ENCODE data around the gene FAM168B. TPM values are rescaled to one million over a fixed set of nuclear protein-coding genes. Genes with fewer than 3 reads are reported as not detected.
"Not testable (repeated sequence)": the region's sequence is repeated elsewhere in the genome, so short reads cannot be mapped to it uniquely, and the experiment has no call there.

The FAM168B gene
- total RNA-seq, 1 donor from 2014 or later, result 154 TPM

DNA sequence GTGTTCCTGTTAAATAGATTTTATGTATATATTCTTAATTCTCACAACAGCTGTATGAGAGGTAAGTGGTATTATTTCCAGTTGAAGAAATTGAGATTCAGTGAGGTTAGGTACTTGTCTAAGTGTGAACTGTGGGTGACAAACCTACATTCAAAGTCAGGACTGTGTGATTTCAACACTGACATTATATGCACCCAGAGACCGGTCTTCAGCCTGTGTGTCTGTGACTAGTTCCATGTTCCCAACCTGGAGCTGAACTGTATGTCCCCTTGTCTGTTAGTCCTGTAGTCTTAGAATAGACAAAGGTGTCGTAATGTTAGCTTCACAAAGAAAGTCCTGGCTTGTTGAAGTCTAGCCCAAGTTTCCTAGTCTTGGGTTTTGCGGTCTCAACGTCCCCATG is 29.2 kb upstream of the FAM168B start:
- Mint-ChIP-seq H3K27me3 (ENCODE audit: low read depth) (no peaks in the 10 kb centered on the region), H3K4me1 (peaks cover 10% of the 10 kb centered on the region), H3K9me3 (no peaks in the 10 kb centered on the region), H3K4me3 (no peak overlapping the region), H3K36me3 (ENCODE audit: low read depth) (peaks cover 10% of the 10 kb centered on the region), H3K27ac (ENCODE audit: unreplicated experiment) (no peak overlapping the region)
- no peak for DNase-seq (ENCODE audit: low read depth, low spot score)
- TF ChIP-seq, protein P1, sequence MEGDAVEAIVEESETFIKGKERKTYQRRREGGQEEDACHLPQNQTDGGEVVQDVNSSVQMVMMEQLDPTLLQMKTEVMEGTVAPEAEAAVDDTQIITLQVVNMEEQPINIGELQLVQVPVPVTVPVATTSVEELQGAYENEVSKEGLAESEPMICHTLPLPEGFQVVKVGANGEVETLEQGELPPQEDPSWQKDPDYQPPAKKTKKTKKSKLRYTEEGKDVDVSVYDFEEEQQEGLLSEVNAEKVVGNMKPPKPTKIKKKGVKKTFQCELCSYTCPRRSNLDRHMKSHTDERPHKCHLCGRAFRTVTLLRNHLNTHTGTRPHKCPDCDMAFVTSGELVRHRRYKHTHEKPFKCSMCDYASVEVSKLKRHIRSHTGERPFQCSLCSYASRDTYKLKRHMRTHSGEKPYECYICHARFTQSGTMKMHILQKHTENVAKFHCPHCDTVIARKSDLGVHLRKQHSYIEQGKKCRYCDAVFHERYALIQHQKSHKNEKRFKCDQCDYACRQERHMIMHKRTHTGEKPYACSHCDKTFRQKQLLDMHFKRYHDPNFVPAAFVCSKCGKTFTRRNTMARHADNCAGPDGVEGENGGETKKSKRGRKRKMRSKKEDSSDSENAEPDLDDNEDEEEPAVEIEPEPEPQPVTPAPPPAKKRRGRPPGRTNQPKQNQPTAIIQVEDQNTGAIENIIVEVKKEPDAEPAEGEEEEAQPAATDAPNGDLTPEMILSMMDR (conservative IDR thresholded peaks at IDR 0.05), result no peak

- Mint-ChIP-seq H3K27me3 (ENCODE audit: low read depth) (no peaks in the 10 kb centered on the region), H3K36me3 (ENCODE audit: low read depth) (peaks cover 10% of the 10 kb centered on the region), H3K4me1 (peaks cover 10% of the 10 kb centered on the region), H3K4me3 (no peak overlapping the region), H3K27ac (ENCODE audit: unreplicated experiment) (no peak overlapping the region), H3K9me3 (no peaks in the 10 kb centered on the region)
- no peak for DNase-seq (ENCODE audit: low read depth, low spot score)
- TF ChIP-seq, protein P1 (conservative IDR thresholded peaks at IDR 0.05), result no peak
Measured at GRCh38 chr2:131121464-131121863, 28.2 kb upstream of the FAM168B start.

- Mint-ChIP-seq H3K36me3 (ENCODE audit: low read depth) (peaks cover 9% of the 10 kb centered on the region), H3K27ac (ENCODE audit: unreplicated experiment) (no peak overlapping the region), H3K4me1 (peaks cover 10% of the 10 kb centered on the region), H3K9me3 (no peaks in the 10 kb centered on the region), H3K4me3 (no peak overlapping the region), H3K27me3 (ENCODE audit: low read depth) (no peaks in the 10 kb centered on the region)
- no peak for DNase-seq (ENCODE audit: low read depth, low spot score)
- TF ChIP-seq, protein P1 (conservative IDR thresholded peaks at IDR 0.05), result no peak
Measured at GRCh38 chr2:131120815-131121317, 27.6 kb upstream of the FAM168B start.

GRCh38 chr2:131115752-131116151 is 22.5 kb upstream of the FAM168B start:
- TF ChIP-seq, protein P1 (conservative IDR thresholded peaks at IDR 0.05), result no peak
- no peaks in the 10 kb centered on the region for H3K27me3 Mint-ChIP-seq (ENCODE audit: low read depth)
- H3K4me1 Mint-ChIP-seq, result peaks cover 25% of the 10 kb centered on the region
- H3K36me3 Mint-ChIP-seq (ENCODE audit: low read depth), result peaks cover 10% of the 10 kb centered on the region
- no peak overlapping the region for H3K4me3 Mint-ChIP-seq
- no peak for DNase-seq (ENCODE audit: low read depth, low spot score)
- no peak overlapping the region for H3K27ac Mint-ChIP-seq (ENCODE audit: unreplicated experiment)
- H3K9me3 Mint-ChIP-seq, result no peaks in the 10 kb centered on the region

DNA sequence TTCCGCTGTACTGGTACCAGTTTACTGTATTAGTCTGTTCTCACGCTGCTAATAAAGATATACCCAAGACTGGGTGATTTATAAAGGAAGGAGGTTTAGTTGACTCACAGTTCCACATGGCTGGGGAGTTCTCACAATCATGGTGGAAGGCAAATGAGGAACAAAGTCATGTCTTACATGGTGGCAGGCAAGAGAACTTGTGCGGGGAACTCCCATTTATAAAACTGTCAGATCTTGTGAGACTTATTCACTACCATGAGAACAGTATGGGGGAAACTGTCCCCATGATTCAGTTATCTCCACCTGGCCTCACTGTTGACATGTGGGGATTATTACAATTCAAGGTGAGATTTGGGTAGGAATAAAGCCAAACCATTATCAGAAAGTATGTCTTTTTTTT is 21.7 kb upstream of the FAM168B start:
- H3K36me3 Mint-ChIP-seq (ENCODE audit: low read depth); H3K27me3 Mint-ChIP-seq (ENCODE audit: low read depth); H3K27ac Mint-ChIP-seq (ENCODE audit: unreplicated experiment); DNase-seq (ENCODE audit: low read depth, low spot score); H3K4me3 Mint-ChIP-seq; H3K9me3 Mint-ChIP-seq: not testable (repeated sequence)
- H3K4me1 Mint-ChIP-seq, result peaks cover 25% of the 10 kb centered on the region

- no peaks in the 10 kb centered on the region for H3K27me3 Mint-ChIP-seq (ENCODE audit: low read depth)
- TF ChIP-seq, protein P1 (conservative IDR thresholded peaks at IDR 0.05), result no peak
- H3K9me3 Mint-ChIP-seq, result no peaks in the 10 kb centered on the region
- no peak for DNase-seq (ENCODE audit: low read depth, low spot score)
- peaks cover 25% of the 10 kb centered on the region for H3K4me1 Mint-ChIP-seq
- H3K36me3 Mint-ChIP-seq (ENCODE audit: low read depth), result peaks cover 9% of the 10 kb centered on the region
- H3K27ac Mint-ChIP-seq (ENCODE audit: unreplicated experiment), result no peak overlapping the region
- no peak overlapping the region for H3K4me3 Mint-ChIP-seq
Measured at GRCh38 chr2:131113566-131114227, 20.4 kb upstream of the FAM168B start.
